Gastroesophageal sphincter (tissue), 4 donors: ENCODE measurements around the gene SPOCK3. TPM values are rescaled to one million over a fixed set of nuclear protein-coding genes. Genes with fewer than 3 reads are reported as not detected.

Experiments
- ATAC-seq: fragments of 150-250 bp; one replicate; pipeline ENCODE4 v1.9.1; 2016; ENCODE audit warnings: mild to moderate bottlenecking, moderate library complexity
- H3K27ac ChIP-seq, 4 donors: fragments of 200-600 bp; sonication (generic) in 3 of 4; 1 replicate in 3 of 4; 2 replicates in 1 of 4; pipeline ENCODE4 v1.5.1; 2016 to 2019
- H3K27me3 ChIP-seq: fragments of 200-600 bp; sonication (generic); one replicate; pipeline ENCODE4 v1.5.1; 2019
- H3K36me3 ChIP-seq, 2 donors: fragments of 200-600 bp; sonication (generic); one replicate each; pipeline ENCODE4 v1.5.1; 2019; ENCODE audit warnings: control low read depth in 1 of 2
- H3K4me1 ChIP-seq, 3 donors: fragments of 200-600 bp; sonication (generic); 1 replicate in 2 of 3; 2 replicates in 1 of 3; pipeline ENCODE4 v1.5.1; 2016 to 2019; ENCODE audit warnings: control low read depth in 2 of 3
- H3K4me3 ChIP-seq, 2 donors: fragments of 200-600 bp; sonication (generic); one replicate each; pipeline ENCODE4 v1.5.1; 2019; ENCODE audit warnings: mild to moderate bottlenecking in 1 of 2, moderate library complexity in 1 of 2
- H3K9me3 ChIP-seq, 3 donors: fragments of 200-600 bp; sonication (generic); one replicate each; pipeline ENCODE4 v1.5.1; 2017 to 2019; ENCODE audit warnings: control low read depth in 2 of 3
- EP300 ChIP-seq: sonication (generic); formaldehyde crosslinking; IDR thresholded peaks from one replicate; pipeline ENCODE4 v1.6.1; 2017; ENCODE audit warnings: antibody characterized with exemption, mild to moderate bottlenecking
- POLR2A ChIP-seq, 2 donors: fragments of 450-650 bp; IDR thresholded peaks; one replicate each; pipeline ENCODE4 v1.6.1; 2017; ENCODE audit warnings: antibody characterized with exemption in 2 of 2, mild to moderate bottlenecking in 2 of 2, moderate library complexity in 1 of 2
- POLR2AphosphoS5 ChIP-seq: sonication (generic); formaldehyde crosslinking; IDR thresholded peaks from one replicate; pipeline ENCODE4 v1.6.1; 2017; ENCODE audit warnings: antibody characterized with exemption
- WGBS, 2 donors: methylation state at CpG; one replicate each; pipeline ENCODE4 v1.1.5; 2018; ENCODE audit warnings: low coverage in 1 of 2; 5-methylcytosine and 5-hydroxymethylcytosine counted together
- total RNA-seq, 4 donors: library from RNA; depleted of rRNA; stranded (reverse); fragments of >200 nt; gene quantifications; one replicate each; pipeline ENCODE4 v1.1.0, GENCODE V29; 2016
- TF ChIP-seq, protein P1 (sequence below), 4 experiments: fragments of 200-600 bp in 2 of 4; fragments of 450-650 bp in 2 of 4; sonication (generic) in 1 of 4; IDR thresholded peaks; one replicate each; pipeline ENCODE4 v1.5.1; 2017 to 2019; ENCODE audit warnings: antibody characterized with exemption in 4 of 4, mild to moderate bottlenecking in 2 of 4, moderate library complexity in 2 of 4

Gene SPOCK3
- total RNA-seq, 4 donors from 2014 or later, result 0.57 to 7.8 (median 3.0) TPM

DNA sequence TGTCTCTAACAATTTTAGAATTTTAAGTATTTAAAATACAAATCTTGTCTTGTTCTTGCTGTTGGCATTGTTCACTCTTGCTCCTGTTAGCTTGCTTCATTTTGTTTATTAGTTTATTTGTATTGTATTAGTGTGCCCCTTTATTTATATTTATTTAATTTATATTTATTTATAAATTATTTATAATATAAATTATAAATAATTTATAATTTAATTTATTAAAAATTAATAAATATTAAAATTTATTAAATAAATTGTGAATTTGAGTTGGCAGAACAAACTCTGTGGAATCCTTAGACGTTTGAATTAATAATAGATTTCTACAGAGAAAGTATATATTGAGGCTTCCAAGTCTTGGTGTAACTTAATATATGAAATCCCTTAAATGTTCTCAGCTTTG lies 331.4 kb downstream of the SPOCK3 start:
- Histone ChIP-seq H3K9me3 (no peaks in the 10 kb centered on the region), H3K27ac (no peak overlapping the region), H3K27me3 (no peaks in the 10 kb centered on the region), H3K36me3 (no peaks in the 10 kb centered on the region), H3K4me3 (no peak overlapping the region), H3K4me1 (no peaks in the 10 kb centered on the region)
- TF ChIP-seq, protein P1, sequence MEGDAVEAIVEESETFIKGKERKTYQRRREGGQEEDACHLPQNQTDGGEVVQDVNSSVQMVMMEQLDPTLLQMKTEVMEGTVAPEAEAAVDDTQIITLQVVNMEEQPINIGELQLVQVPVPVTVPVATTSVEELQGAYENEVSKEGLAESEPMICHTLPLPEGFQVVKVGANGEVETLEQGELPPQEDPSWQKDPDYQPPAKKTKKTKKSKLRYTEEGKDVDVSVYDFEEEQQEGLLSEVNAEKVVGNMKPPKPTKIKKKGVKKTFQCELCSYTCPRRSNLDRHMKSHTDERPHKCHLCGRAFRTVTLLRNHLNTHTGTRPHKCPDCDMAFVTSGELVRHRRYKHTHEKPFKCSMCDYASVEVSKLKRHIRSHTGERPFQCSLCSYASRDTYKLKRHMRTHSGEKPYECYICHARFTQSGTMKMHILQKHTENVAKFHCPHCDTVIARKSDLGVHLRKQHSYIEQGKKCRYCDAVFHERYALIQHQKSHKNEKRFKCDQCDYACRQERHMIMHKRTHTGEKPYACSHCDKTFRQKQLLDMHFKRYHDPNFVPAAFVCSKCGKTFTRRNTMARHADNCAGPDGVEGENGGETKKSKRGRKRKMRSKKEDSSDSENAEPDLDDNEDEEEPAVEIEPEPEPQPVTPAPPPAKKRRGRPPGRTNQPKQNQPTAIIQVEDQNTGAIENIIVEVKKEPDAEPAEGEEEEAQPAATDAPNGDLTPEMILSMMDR (IDR thresholded peaks at IDR 0.05), result no peak
- TF ChIP-seq POLR2A (IDR thresholded peaks at IDR 0.05) (no peak), EP300 (no peak), POLR2AphosphoS5 (no peak)
- ATAC-seq, result no peak
- WGBS, 2 donors, result 46 to 48% methylated on average over 1 of the region's 1 CpG

DNA sequence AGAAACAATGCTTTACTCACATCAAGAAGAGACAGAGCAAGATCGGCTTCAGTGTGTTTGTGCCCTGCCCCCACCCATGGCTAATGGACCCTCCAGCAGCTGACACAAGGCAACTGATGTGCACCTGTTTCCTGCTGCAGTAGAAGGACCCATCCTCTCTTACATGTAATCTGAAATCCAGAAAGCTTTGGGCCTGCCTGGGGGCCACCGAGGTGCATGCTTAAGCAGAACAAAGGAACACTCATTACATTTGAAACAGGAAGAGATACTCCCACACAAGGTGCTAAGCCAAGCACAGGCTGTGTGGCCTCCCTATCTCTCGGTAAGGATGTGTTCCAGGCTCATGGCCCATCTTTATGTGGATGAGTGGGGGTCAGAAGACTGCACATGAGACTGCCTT lies 338.0 kb downstream of the SPOCK3 start:
- Histone ChIP-seq H3K4me3 (no peak overlapping the region), H3K27me3 (no peaks in the 10 kb centered on the region), H3K36me3 (no peaks in the 10 kb centered on the region), H3K9me3 (no peaks in the 10 kb centered on the region), H3K27ac (no peak overlapping the region), H3K4me1 (no peaks in the 10 kb centered on the region)
- ATAC-seq, result no peak
- WGBS, 2 donors, result 72 to 80% methylated on average over 1 to 3 of the region's 3 CpGs
- TF ChIP-seq POLR2AphosphoS5 (no peak), POLR2A (IDR thresholded peaks at IDR 0.05) (no peak)

GRCh38 chr4:166895771-166896170 lies 338.5 kb downstream of the SPOCK3 start:
- Histone ChIP-seq H3K27me3 (no peaks in the 10 kb centered on the region), H3K4me1 (no peaks in the 10 kb centered on the region), H3K4me3 (no peak overlapping the region), H3K9me3 (no peaks in the 10 kb centered on the region), H3K27ac (no peak overlapping the region), H3K36me3 (no peaks in the 10 kb centered on the region)
- 85 to 100% methylated on average over 1 of the region's 1 CpG for WGBS, 2 donors
- TF ChIP-seq POLR2A (IDR thresholded peaks at IDR 0.05) (no peak), POLR2AphosphoS5 (no peak), EP300 (no peak)
- TF ChIP-seq, protein P1 (IDR thresholded peaks at IDR 0.05), result no peak
- ATAC-seq, result no peak

DNA sequence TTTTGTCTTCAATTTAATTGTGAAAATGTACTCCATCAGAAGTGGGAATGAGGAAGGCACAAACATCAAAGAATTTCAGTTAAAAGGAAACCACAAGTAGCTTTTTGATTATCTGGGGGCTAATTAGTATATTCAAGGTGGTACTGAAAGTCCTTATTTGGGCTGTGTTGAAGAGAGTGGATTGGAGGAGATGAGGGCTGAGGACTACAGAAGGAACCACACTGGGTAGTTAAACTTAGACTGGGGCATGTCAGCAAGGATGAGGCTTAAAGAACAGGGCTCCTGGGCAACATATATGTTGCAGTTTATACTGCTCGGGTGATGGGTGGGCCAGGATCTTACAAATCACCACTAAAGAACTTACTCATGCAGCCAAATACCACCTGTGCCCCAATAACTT lies 346.8 kb downstream of the SPOCK3 start:
- no peak for ATAC-seq
- no peaks in the 10 kb centered on the region for H3K27me3 ChIP-seq
- H3K9me3 ChIP-seq, result no peaks in the 10 kb centered on the region
- H3K4me1 ChIP-seq, result no peaks in the 10 kb centered on the region
- H3K4me3 ChIP-seq, result no peak overlapping the region
- TF ChIP-seq, protein P1 (IDR thresholded peaks at IDR 0.05), result no peak
- no peak for TF ChIP-seq POLR2AphosphoS5
- no peak for TF ChIP-seq EP300
- TF ChIP-seq POLR2A (IDR thresholded peaks at IDR 0.05), result no peak
- no peak overlapping the region for H3K27ac ChIP-seq
- H3K36me3 ChIP-seq, result no peaks in the 10 kb centered on the region
- 80 to 81% methylated on average over 1 of the region's 1 CpG for WGBS, 2 donors

DNA sequence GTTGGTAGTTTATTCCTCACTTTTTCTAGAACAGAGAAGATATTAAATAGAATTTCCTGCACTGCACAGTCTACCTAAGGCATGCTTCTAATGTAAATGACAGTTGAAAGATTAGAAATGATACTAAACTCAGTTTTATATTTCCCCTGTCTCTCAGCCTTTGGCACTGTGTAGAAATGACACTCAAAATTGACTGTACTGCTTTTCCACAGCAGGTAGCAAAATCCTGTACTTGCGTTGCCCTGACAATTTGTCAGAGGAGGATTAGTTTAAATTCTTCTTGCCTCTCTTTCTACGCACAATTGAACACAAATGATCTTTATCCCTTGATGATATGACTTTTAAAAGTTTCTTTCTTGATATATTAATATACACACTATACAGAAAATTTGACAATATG lies 347.6 kb downstream of the SPOCK3 start:
- no peaks in the 10 kb centered on the region for H3K9me3 ChIP-seq
- no peak for TF ChIP-seq EP300
- TF ChIP-seq, protein P1 (IDR thresholded peaks at IDR 0.05), result no peak
- TF ChIP-seq POLR2AphosphoS5, result no peak
- no peak for TF ChIP-seq POLR2A (IDR thresholded peaks at IDR 0.05)
- H3K27me3 ChIP-seq, result no peaks in the 10 kb centered on the region
- no peaks in the 10 kb centered on the region for H3K4me1 ChIP-seq
- ATAC-seq, result no peak
- H3K27ac ChIP-seq, result no peak overlapping the region
- H3K4me3 ChIP-seq, result no peak overlapping the region
- 84 to 97% methylated on average over 2 of the region's 2 CpGs for WGBS, 2 donors
- no peaks in the 10 kb centered on the region for H3K36me3 ChIP-seq
